ENCODE results near the gene PARD3B. TPM values are rescaled to one million over a fixed set of nuclear protein-coding genes. Genes with fewer than 3 reads are reported as not detected.

Gene PARD3B
- total and polyA plus RNA-seq, 12 donors = 0.46 to 12.4 (median 8.3) TPM

GRCh38 chr2:205188239-205189138, 643.2 kb downstream of the PARD3B start:
- Histone ChIP-seq H3K36me3 (no peaks in the 10 kb centered on the region), H3K27ac (no peak overlapping the region), H3K4me1 (no peaks in the 10 kb centered on the region), H3K9me3 (no peaks in the 10 kb centered on the region), H3K4me3 (no peak overlapping the region), H3K27me3 (no peaks in the 10 kb centered on the region)
- intact Hi-C loops (cut with DNase I) = no loop called here
- no peak for TF ChIP-seq CTCF (IDR thresholded peaks at IDR 0.05)
- ATAC-seq (peak in 7 of 8 donors; percentile 58 to 89 (median 83)), DNase-seq (peak; percentile 29 to 65)
- 74 to 81% methylated on average over 9 of the region's 9 CpGs for WGBS, 2 donors

GRCh38 chr2:205189301-205189700, 644.0 kb downstream of the PARD3B start:
- H3K4me3 ChIP-seq = no peak overlapping the region
- H3K27me3 ChIP-seq = no peaks in the 10 kb centered on the region
- no peak overlapping the region for H3K27ac ChIP-seq
- 58 to 66% methylated on average over 7 of the region's 7 CpGs for WGBS, 2 donors
- TF ChIP-seq CTCF (IDR thresholded peaks at IDR 0.05) = no peak
- H3K9me3 ChIP-seq = no peaks in the 10 kb centered on the region
- DNase-seq (no peak), ATAC-seq (peak in 1 of 8 donors; percentile 13)
- H3K4me1 ChIP-seq = no peaks in the 10 kb centered on the region
- intact Hi-C loops (cut with DNase I) = no loop called here
- no peaks in the 10 kb centered on the region for H3K36me3 ChIP-seq

- Histone ChIP-seq H3K9me3 (no peaks in the 10 kb centered on the region), H3K4me1 (no peaks in the 10 kb centered on the region), H3K27me3 (no peaks in the 10 kb centered on the region), H3K36me3 (no peaks in the 10 kb centered on the region), H3K4me3 (no peak overlapping the region), H3K27ac (no peak overlapping the region)
- TF ChIP-seq CTCF (IDR thresholded peaks at IDR 0.05) = no peak
- 86 to 87% methylated on average over 2 of the region's 2 CpGs for WGBS, 2 donors
- DNase-seq (no peak), ATAC-seq (no peak)
- intact Hi-C loops (cut with DNase I) = no loop called here
These were observed 645.3 kb downstream of the PARD3B start for GRCh38 chr2:205190528-205190927.

GRCh38 chr2:205193125-205193835, 648.0 kb downstream of the PARD3B start:
- H3K27me3 ChIP-seq = no peaks in the 10 kb centered on the region
- WGBS, 2 donors = 83 to 84% methylated on average over 5 of the region's 5 CpGs
- H3K9me3 ChIP-seq = no peaks in the 10 kb centered on the region
- H3K27ac ChIP-seq = no peak overlapping the region
- no peak for TF ChIP-seq CTCF (IDR thresholded peaks at IDR 0.05)
- intact Hi-C loops (cut with DNase I) = no loop called here
- no peaks in the 10 kb centered on the region for H3K36me3 ChIP-seq
- ATAC-seq = no peak
- no peak overlapping the region for H3K4me3 ChIP-seq
- peaks cover 0 to 12% (median 6%) of the 10 kb centered on the region in 9 donors for H3K4me1 ChIP-seq
- DNase-seq = no peak

Data from heart right ventricle (tissue), 16 donors.